ENCODE data around the gene EFCAB14.
A peak's percentile ranks its signal among the peaks of the same experiment; 100 is the strongest.
"Not testable (repeated sequence)": the region's sequence is repeated elsewhere in the genome, so short reads cannot be mapped to it uniquely, and the experiment has no call there.

EFCAB14 gene

DNA sequence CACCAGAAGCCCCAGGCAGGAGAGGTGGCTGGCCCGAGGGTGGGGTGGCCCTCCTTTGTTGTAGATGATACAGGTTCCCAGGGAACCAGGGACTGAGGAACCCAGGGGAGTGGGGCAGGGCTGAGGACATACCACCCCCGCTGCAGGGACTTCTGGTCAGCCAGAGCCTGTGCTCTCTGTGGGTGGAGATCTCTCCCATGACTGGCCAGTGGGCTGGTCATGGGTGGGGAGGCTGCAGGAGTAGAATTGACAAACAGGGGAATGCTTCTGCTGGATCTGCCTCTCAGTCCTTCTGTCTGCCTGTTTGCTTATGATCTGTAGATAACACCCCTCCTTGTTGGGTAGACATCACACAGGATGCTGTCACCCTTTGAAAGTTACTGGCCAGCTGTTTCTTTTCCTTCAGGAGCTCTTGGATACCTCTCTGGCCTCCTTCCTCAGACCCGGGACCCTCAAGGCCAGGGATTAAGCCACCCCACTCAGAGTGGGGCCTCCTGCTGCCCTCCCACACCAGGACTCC lies 2.8 kb upstream of the EFCAB14 start:
- DNase-seq: no peak

DNA sequence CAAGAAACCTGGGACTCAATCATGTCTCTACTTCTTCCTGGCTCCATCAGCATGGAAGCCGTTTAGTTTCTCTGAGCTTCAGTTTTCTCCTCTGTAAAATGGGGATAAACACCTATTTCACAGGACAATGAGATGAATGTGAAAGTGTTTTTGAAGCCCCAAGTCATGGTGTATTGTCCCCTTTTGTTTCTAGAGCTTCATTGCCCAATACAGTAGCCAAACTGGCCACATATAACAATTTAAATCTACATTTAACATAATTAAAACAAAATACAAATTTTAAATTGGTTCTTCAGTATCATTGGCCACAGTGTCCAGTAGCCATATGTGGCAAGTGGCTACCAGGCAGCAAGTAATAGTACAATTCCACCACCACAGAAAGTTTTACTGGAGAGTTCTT lies 2.3 kb upstream of the EFCAB14 start:
- DNase-seq: no peak

DNA sequence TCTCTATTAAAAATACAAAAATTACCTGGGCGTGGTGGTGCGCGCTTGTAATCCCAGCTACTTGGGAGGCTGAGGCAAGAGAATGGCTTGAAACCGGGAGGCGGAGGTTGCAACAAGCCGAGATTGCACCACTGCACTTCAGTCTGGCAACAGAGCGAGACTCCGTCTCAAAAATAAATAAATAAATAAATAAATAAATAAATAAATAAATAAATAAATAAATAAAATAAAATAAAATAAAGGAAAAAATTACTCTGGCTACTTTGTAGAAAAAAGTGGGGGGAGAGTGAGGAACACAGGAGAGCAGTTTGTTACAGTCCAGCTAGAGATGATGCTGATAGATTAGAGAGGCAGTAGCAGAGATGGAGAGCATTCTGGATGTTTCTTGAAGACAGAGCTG lies 1.4 kb upstream of the EFCAB14 start:
- not testable (repeated sequence) for DNase-seq

- DNase-seq: no peak
Observed at GRCh38 chr1:46719689-46720088, 775 bp upstream of the EFCAB14 start.

GRCh38 chr1:46718340-46718726 lies 581 bp downstream of the EFCAB14 start:
- DNase-seq: no peak

- no peak for DNase-seq
Observed at GRCh38 chr1:46717654-46718053, 1.3 kb downstream of the EFCAB14 start.

GRCh38 chr1:46714976-46715375 lies 3.9 kb downstream of the EFCAB14 start:
- DNase-seq: no peak

GRCh38 chr1:46708121-46708520 lies 10.8 kb downstream of the EFCAB14 start:
- DNase-seq: no peak

GRCh38 chr1:46705408-46705807 lies 13.5 kb downstream of the EFCAB14 start:
- DNase-seq: no peak

DNA sequence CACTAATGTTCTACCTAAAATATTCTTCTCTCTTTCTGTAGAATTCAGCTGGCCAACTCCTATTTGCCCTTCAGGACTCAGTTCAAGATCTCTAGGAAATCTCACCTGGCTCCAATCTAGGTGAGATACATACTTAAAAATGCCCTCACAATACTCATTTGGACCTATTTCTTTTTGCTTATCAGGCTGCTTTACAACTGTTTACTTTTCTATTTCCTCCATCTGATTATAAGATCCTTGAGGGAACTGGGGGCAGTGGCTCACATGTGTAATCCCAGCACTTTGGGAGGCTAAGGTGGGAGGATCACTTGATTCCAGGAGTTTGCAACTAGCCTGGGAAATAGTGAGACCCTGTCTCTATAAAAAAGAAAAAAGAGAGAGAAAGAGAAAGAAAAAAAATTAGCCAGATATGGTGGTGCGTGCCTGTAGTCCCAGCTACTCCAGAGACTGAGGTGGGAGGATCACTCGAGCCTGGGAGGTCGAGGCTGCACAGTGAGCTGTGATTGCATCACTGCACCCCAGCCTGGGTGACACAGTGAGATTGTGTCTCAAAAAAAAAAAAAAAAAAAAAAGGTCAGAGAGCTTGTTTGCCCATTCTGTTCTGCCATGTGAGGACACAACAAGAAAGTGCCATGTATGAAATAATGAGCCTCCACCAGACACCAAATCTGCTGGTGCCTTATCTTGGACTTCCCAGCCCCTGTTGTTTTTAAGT lies 14.8 kb downstream of the EFCAB14 start:
- no peak for DNase-seq

DNA sequence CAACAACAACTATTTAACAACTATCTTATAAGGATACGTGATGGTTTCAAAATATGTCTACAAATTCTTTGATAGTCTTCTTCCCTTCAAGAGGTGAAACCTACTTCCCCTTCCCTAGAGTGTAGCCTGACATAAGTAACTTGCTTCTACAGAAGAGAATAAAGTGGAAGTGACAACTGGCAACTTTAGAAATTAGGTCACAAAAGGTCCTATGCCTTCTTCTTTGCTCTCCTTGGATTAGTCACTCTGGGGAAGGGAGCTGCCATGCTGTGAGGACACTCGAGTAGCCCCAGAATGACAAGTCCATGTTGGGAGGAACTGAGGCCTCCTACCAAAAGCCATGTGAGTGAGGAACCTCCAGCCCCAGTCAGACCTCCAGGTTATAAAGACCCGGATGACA lies 19.2 kb downstream of the EFCAB14 start:
- DNase-seq: no peak

GRCh38 chr1:46697053-46697452 lies 21.9 kb downstream of the EFCAB14 start:
- no peak for DNase-seq

- DNase-seq: not testable (repeated sequence)
Observed at GRCh38 chr1:46694676-46695075, 24.2 kb downstream of the EFCAB14 start.

- DNase-seq: no peak
Observed at GRCh38 chr1:46692811-46693770, 25.8 kb downstream of the EFCAB14 start.

DNA sequence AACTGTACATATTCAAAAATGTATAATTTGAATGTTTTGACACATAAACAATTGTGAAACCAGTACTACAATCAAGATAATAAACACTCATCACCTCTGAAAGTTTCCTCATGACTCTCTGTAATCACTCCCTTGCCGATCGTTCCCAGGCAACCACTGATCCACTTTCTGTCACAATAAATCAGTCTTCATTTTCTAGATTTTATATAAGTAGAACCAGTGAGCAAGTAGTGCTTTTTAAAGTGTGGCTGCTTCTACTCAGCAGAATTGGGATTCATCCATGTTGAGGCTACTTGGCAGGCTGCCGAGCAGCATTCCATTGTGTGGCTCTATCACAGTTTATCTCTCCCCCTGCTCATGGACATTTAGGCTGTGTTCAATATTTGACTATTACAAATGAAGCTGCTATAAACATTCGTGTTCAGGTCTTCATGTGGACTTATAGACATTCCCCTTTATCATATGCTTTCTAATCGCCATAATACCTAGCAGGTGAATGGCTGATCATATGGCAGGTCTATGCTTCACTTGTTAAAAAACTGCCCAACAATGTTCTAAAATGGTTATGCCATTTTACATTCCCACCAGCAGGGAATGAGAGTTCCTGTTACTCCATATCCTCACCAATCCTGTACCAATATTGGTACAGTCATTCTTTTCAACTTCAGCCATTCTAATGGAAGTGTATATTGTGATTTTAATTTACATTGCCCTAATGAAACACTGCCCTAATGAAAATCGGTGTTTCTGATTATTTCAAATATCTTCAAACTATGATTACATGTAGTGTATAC lies 26.7 kb downstream of the EFCAB14 start:
- DNase-seq: no peak

DNA sequence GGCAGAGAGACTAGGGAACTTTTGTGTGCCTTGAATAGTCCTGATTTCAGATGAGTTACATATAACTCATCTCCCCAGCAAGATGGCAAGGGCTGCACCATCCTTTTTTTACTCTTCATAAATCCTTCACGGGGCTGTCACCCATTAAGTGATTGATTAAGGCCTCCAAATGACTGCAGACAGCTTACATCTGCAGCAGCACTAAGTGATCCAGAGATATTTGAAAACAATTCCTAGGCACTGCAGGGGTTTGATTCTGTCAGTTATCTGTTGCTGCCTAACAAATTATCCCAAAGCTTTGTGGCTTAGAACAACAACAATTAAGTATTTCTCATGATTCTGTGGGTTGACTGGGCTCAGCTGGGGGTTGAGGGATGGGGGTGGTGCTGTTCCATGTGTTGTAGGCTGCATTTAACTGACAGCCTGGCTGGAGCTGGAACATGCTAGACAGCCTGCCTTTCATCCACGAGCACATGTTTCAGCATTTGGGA lies 27.9 kb downstream of the EFCAB14 start:
- DNase-seq: no peak

DNA sequence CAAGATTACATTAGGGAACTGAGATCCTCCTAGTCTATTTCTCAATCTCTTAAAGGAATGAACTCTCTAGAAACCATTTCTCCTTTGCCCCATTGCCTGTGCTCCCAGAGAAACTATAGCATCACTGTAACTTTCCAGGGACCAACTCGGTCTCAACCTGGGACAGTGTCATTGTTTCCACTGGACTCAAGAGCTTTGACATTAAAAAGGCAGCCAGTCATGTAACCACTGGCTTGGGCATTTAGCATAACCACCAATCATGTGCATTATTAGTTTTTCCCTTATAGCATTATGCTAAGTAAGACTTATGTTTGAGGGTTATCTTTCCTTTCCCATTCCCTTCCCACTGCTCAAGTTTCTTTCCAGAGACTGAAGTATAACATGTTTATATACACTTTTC lies 29.0 kb downstream of the EFCAB14 start:
- no peak for DNase-seq

DNA sequence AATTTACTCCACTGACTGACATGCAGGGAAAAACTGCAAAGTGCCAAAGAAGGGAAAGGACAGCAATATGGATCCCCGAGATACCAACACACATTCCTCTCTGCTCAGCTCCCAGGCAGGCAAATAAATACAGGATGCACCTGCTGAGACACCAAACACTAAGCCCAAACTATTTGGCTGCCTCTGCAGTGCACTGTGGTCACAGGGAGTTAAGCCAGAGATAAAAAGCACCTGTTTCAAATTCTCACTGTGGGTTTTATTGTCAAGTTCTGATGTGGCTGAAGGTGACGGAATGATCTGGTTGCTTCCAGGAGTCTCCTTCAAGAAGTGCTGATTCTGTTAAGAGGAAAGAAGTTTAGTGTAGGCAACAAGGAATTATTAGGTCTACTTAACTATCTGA lies 29.6 kb downstream of the EFCAB14 start:
- DNase-seq: peak; percentile 68

DNA sequence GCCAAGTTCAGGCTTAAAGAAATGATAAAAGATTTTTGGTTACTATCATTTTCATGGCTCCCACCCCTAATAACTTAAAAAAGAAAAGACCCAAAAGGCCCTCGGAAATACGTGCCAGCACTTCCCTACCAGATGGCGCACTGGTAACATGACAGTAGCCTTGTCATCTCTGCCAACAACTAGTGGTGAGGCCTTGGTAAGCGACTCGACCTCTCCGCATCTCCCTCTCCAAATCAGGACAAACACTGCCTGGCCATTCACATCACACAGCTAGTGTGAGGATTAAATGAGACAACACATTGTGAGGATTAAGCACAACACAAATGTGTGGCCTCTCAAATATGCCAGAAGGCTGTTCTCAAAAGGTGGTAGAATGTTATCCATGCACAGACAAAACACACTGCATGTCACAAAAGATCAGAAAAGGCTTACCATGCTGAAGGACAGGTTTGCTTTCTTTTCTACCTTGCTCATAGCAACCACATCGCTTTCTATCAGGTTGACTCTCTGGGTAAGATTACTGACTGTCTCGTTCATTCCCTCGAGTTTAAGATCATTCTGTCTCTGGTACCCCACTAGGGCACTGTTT lies 30.9 kb downstream of the EFCAB14 start:
- no peak for DNase-seq

DNA sequence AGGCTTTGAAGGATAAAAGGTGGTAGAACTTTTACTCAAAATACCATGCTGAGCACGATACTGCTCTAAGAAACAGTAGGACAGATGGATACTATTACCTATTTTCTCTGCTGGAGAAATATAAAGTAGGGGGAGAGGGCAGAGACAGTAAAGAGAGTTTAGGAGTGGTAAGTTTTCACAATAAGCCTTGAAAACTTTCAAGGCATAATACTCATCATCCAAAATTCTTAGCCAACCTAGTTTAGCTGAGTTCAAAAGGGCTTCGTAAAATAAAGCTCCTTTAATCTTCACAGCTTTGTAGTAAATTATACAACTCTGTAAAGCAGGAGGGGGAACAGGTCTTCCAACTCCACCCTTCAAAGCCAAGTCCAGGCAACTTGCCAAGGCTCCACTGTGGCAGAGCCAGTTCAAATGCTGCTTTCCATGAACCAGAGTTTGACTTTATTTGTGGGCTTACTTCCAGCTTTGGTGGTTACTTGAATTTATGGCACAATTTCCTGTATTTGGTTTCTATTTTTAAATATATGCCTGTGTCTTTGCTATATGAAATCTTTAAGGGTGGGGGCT lies 31.7 kb downstream of the EFCAB14 start:
- peak; percentile 74 for DNase-seq

GRCh38 chr1:46686255-46686654 lies 32.7 kb downstream of the EFCAB14 start:
- DNase-seq: no peak

DNA sequence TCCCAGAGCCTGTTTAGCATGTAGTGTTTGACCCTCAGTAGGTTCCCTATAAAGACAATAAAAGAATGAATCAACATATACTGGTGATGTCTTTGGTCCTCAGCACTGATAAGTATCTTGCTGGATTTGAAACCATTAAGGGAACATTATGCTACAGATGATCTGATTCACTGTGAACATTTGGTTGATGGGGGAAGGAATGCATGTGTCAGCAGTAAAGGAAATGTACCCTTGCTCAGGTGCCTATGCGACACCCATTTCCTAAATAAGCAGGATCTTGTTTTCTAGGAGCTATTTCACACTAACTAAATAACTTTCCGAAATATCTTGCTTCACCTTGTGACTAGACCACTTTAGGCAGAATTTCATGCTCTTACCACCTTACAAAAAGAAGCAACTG lies 34.2 kb downstream of the EFCAB14 start:
- DNase-seq: no peak

Data from RPMI8226 (cell line).